ENCODE measurements around the gene EAF2. TPM values are rescaled to one million over a fixed set of nuclear protein-coding genes. Genes with fewer than 3 reads are reported as not detected.

Gene EAF2
- total RNA-seq, 4 donors from 2014 or later: 2.0 to 4.2 (median 2.3) TPM

- 85 to 86% methylated on average over 2 of the region's 2 CpGs for WGBS, 2 donors
- no peaks in the 10 kb centered on the region for H3K4me1 ChIP-seq
- H3K27ac ChIP-seq: no peak overlapping the region
- no peaks in the 10 kb centered on the region for H3K27me3 ChIP-seq
- no peak for DNase-seq
- H3K9me3 ChIP-seq: peaks cover 0 to 22% (median 0%) of the 10 kb centered on the region in 3 donors
- H3K36me3 ChIP-seq: peaks cover 0 to 98% (median 21%) of the 10 kb centered on the region in 3 donors
- no peak overlapping the region for H3K4me3 ChIP-seq
- intact Hi-C loops (cut with DNase I): no loop called here
- TF ChIP-seq POLR2A (IDR thresholded peaks at IDR 0.05): no peak
- no peak for TF ChIP-seq CTCF (IDR thresholded peaks at IDR 0.05)
These were observed 13.4 kb upstream of the EAF2 start for GRCh38 chr3:121821421-121822199.

GRCh38 chr3:121822973-121823372, 12.0 kb upstream of the EAF2 start:
- no peak for TF ChIP-seq CTCF (IDR thresholded peaks at IDR 0.05)
- no peak for TF ChIP-seq POLR2A (IDR thresholded peaks at IDR 0.05)
- Histone ChIP-seq H3K27ac (no peak overlapping the region), H3K36me3 (peaks cover 0 to 98% (median 21%) of the 10 kb centered on the region in 3 donors), H3K9me3 (peaks cover 0 to 22% (median 0%) of the 10 kb centered on the region in 3 donors), H3K27me3 (no peaks in the 10 kb centered on the region), H3K4me3 (no peak overlapping the region), H3K4me1 (no peaks in the 10 kb centered on the region)
- 87 to 100% methylated on average over 1 of the region's 1 CpG for WGBS, 2 donors
- intact Hi-C loops (cut with DNase I): no loop called here
- DNase-seq: no peak

DNA sequence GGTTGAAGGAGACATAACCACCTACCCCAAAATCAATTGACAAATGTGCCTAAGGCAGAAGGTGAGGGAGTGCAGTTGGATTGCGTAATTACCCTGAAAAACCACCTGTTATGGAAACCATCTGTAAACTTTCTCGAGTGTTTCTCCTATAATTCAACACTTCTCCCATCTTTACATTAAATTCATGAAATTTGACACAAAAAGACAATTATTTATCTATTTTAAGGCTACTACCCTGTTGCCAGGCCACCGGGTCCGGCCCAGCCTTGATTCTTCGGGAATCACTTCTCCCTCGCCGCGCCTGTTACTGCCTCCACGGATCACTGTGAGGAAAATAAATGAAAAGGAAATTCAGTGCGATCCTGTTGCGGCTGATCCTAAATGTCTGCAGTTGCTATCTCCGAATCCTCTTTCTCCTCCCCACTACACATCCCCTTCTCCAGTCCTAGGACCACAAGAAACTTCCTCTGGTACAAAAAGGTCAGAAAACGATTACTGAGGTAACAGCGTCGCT, 795 bp upstream of the EAF2 start:
- H3K27me3 ChIP-seq: no peaks in the 10 kb centered on the region
- WGBS, 2 donors: 7 to 8% methylated on average over 15 of the region's 15 CpGs
- H3K9me3 ChIP-seq: no peaks in the 10 kb centered on the region
- TF ChIP-seq POLR2A (IDR thresholded peaks at IDR 0.05): no peak
- TF ChIP-seq CTCF (IDR thresholded peaks at IDR 0.05): no peak
- intact Hi-C loops (cut with DNase I): no loop called here
- DNase-seq: no peak
- H3K27ac ChIP-seq: peak overlapping the region; percentile 89 to 93 (median 91)
- H3K4me1 ChIP-seq: peaks cover 4 to 34% (median 9%) of the 10 kb centered on the region in 3 donors
- H3K4me3 ChIP-seq: peak overlapping the region; percentile 64 to 78 (median 76)
- peaks cover 0 to 18% (median 0%) of the 10 kb centered on the region in 3 donors for H3K36me3 ChIP-seq

- Histone ChIP-seq H3K27me3 (no peaks in the 10 kb centered on the region), H3K4me3 (peak overlapping the region; percentile 64 to 78 (median 76)), H3K4me1 (peaks cover 4 to 34% (median 9%) of the 10 kb centered on the region in 3 donors), H3K27ac (peak overlapping the region; percentile 89 to 93 (median 91)), H3K36me3 (peaks cover 0 to 15% (median 0%) of the 10 kb centered on the region in 3 donors), H3K9me3 (no peaks in the 10 kb centered on the region)
- TF ChIP-seq CTCF (IDR thresholded peaks at IDR 0.05) (no peak), POLR2A (IDR thresholded peaks at IDR 0.05) (no peak)
- WGBS, 2 donors: 0% methylated on average over 10 to 11 of the region's 11 CpGs
- intact Hi-C loops (cut with DNase I): no loop called here
- no peak for DNase-seq
These were observed 424 bp downstream of the EAF2 start for GRCh38 chr3:121835465-121835801.

GRCh38 chr3:121836064-121836463, 1.1 kb downstream of the EAF2 start:
- intact Hi-C loops (cut with DNase I): no loop called here
- peak overlapping the region; percentile 64 to 78 (median 76) for H3K4me3 ChIP-seq
- no peaks in the 10 kb centered on the region for H3K27me3 ChIP-seq
- peaks cover 0 to 15% (median 0%) of the 10 kb centered on the region in 3 donors for H3K36me3 ChIP-seq
- TF ChIP-seq POLR2A (IDR thresholded peaks at IDR 0.05): no peak
- no peak for TF ChIP-seq CTCF (IDR thresholded peaks at IDR 0.05)
- H3K9me3 ChIP-seq: no peaks in the 10 kb centered on the region
- peak overlapping the region in 1 of 4 donors; percentile 92 for H3K27ac ChIP-seq
- WGBS, 2 donors: 54 to 78% methylated on average over 4 of the region's 4 CpGs
- H3K4me1 ChIP-seq: peaks cover 4 to 34% (median 9%) of the 10 kb centered on the region in 3 donors
- DNase-seq: no peak

All from esophagus squamous epithelium (tissue), 5 donors.